Adipose tissue (tissue), 3 donors: Measurements from ENCODE around the gene TSNAX. TPM values are rescaled to one million over a fixed set of nuclear protein-coding genes. Genes with fewer than 3 reads are reported as not detected.

Experiments used
- H3K27ac ChIP-seq: one replicate; pipeline ENCODE4 v1.5.1; 2013; ENCODE audit warnings: low read depth, low read length
- WGBS, 3 donors: extraction: QIAGEN DNeasy Blood & Tissue Kit; methylation state at CpG; one replicate each; pipeline ENCODE4 v1.1.7; 2013; 5-methylcytosine and 5-hydroxymethylcytosine counted together
- polyA plus RNA-seq, 3 donors: library from polyadenylated mRNA; stranded (reverse); fragments of 200-250 nt; gene quantifications; one replicate each; pipeline ENCODE4 v1.2.3, GENCODE V29; 2013
- donor health status: healthy with polysubstance abuse.
- donor health status: Bipolar disorder and iron deficiency.
- donor health status: healthy.

Gene TSNAX
- polyA plus RNA-seq, 3 donors, result 9.6 to 22.0 (median 20.2) TPM

- 65 to 87% (median 78%) methylated on average over 2 of the region's 2 CpGs for WGBS, 3 donors
Measured at GRCh38 chr1:231512147-231512698, 16.2 kb upstream of the TSNAX start.

DNA sequence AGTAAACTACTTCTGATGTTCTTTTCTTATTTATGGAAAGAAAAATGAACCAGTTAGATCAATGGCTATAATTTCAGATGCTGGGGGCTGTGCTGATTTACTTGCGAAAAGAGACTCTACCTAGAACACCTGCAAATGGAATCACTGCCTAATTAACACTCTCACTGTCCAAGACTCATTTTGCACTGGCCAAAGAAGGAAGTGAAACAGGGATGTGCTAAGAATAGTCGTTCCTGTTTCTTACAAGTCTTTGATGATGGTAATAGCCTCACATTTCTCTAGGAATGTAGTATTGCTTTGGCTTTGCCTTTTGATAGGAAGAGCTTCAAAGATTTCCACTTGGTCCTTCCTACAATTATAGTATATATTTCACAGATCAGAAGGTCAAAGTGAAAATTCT is 12.7 kb upstream of the TSNAX start:
- no peak overlapping the region for H3K27ac ChIP-seq
- 39 to 80% (median 46%) methylated on average over 2 of the region's 2 CpGs for WGBS, 3 donors

More at GRCh38 chr1:231512147-231512698, 16.2 kb upstream of the TSNAX start:
- H3K27ac ChIP-seq, result no peak overlapping the region

DNA sequence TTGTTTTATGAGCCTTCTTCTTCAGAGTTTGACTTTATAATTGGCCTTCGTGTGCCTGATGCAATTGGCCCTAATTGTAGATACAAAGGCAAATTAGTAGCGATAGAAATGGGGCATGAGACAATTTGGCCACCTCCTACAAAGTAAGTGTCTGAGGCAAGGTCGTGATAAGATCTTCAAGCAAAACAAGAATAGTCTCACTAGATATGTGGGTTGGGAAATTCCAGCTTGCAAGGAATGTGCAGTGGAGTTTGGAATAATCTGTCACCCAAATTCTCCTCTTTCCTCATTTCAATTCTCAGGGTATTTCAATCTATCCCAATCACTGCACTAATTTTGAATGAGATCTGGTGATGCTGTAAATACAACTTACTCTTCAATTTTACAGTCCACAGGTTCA is 11.4 kb upstream of the TSNAX start:
- H3K27ac ChIP-seq, result no peak overlapping the region
- WGBS, 3 donors, result 60 to 78% (median 72%) methylated on average over 3 of the region's 3 CpGs

- WGBS, 3 donors, result 72 to 77% (median 76%) methylated on average over 5 of the region's 5 CpGs
- H3K27ac ChIP-seq, result no peak overlapping the region
Measured at GRCh38 chr1:231518485-231519034, 9.9 kb upstream of the TSNAX start.

DNA sequence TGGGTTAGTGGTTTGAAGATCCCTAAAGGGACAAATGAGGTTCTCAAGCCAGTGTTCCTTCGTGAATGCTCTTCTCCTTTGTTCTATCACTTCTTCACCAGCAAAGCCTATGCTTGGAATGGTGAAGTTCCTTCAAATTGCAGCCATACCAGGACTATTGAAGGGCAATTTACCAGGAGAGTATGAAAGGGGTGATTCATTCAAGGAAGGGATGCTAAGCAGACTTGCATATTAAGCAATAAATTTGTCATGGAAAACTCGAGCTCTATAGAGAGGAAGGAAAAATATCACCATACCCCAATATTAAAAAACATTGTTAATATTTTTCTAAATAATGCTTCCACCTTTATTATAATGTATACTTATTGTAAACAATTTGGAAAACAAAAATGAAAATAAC is 9.3 kb upstream of the TSNAX start:
- WGBS, 3 donors, result 66 to 79% (median 71%) methylated on average over 2 of the region's 2 CpGs
- H3K27ac ChIP-seq, result no peak overlapping the region

DNA sequence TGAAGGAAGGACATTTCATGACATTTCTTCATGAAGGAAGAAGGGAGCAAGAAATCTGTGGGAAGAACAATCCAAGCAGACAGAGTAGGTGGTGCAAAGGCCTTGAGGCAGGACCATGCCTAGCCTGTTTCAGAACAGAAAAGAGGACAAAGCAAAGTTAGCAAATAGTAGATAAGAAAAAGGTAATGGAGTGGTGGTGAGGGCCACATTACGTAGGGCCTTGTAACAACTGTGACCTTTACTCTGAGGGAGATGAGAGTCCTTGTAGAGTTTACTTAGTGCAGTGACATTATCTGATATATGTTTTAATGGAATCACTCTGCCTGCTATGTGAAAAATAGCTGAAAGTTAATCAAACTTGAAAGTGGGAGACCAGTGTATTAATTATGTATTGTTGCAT is 6.4 kb upstream of the TSNAX start:
- no peak overlapping the region for H3K27ac ChIP-seq
- 75 to 96% (median 94%) methylated on average over 1 of the region's 1 CpG for WGBS, 3 donors

DNA sequence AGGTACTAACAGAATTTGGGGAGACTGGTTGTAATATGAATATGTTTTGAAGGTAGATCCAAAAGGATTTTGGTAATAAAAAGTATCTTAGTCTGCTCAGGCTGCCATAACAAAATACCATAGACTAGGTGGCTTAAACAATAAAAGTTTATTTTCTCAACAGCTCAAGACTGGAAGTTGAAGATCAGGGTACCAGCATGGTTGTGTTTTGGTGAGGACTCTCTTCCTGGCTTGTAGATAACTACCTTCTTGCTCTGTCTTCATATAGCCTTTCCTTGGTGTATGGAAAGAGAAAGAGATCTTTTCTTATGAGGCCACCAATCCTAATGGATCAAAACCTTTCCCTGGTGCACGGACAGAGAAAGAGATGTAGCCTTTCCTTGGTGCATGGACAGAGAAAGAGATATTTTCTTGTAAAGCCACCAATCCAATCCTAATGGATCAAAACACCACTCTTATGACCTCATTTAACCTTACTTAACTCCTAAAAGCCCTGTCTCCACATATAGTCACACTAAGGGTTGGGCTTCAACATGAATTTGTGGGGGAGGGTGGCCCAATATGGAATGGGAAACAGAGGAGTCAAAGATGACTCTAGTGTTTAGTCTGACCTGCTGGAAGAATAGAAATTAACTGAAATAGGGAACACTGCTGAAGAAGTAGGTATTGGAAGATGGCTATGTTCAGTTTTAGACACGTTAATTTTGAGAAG is 5.4 kb upstream of the TSNAX start:
- no peak overlapping the region for H3K27ac ChIP-seq
- WGBS, 3 donors, result 79 to 87% (median 84%) methylated on average over 2 of the region's 2 CpGs

DNA sequence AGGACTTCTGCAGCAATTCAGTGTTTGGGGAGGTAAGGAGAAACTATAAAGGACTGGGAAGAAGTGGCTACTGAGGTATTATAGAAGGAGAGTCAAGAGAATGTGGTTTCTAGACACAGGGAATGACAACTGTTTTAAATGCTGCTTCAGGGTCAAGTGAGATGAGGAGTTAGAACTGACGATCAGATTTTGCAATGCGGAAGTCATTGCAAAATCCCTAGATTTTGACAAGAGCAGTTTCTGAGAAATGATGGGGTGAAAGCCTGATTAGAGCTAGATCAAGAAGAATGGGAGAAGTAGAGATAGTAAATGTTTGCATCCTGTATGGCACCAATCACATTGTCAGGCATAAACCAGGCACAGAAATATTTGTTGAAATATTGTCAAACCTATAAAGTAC is 4.7 kb upstream of the TSNAX start:
- WGBS, 3 donors, result 51 to 97% (median 76%) methylated on average over 2 of the region's 2 CpGs
- H3K27ac ChIP-seq, result no peak overlapping the region

GRCh38 chr1:231526536-231526935 is 1.9 kb upstream of the TSNAX start:
- no peak overlapping the region for H3K27ac ChIP-seq

GRCh38 chr1:231527586-231528171 is 790 bp upstream of the TSNAX start:
- 46 to 55% (median 54%) methylated on average over 15 of the region's 15 CpGs for WGBS, 3 donors
- H3K27ac ChIP-seq, result no peak overlapping the region

- 93 to 96% (median 96%) methylated on average over 7 of the region's 7 CpGs for WGBS, 3 donors
- no peak overlapping the region for H3K27ac ChIP-seq
Measured at GRCh38 chr1:231533240-231533639, 4.8 kb downstream of the TSNAX start.

- 43 to 77% (median 66%) methylated on average over 4 of the region's 4 CpGs for WGBS, 3 donors
- no peak overlapping the region for H3K27ac ChIP-seq
Measured at GRCh38 chr1:231534703-231535159, 6.3 kb downstream of the TSNAX start.

DNA sequence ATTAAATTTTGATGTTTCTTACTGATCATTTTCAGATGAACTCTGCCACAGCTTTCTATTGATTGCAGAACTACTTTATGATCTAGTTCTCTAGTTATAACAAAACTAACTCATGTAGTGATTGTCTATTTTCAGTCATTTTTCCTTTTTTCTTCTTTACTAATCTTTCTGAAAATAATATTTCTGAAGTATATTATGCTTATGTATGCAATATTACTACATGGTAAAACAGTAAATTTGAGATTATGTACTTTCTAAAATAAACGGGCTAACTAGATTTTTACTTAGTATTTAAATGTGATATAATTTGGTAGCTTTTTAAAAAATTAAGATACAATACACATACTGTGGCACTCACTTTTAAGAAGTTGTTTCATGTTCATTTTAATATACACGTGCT is 7.6 kb downstream of the TSNAX start:
- 89 to 90% (median 89%) methylated on average over 2 of the region's 2 CpGs for WGBS, 3 donors
- no peak overlapping the region for H3K27ac ChIP-seq

DNA sequence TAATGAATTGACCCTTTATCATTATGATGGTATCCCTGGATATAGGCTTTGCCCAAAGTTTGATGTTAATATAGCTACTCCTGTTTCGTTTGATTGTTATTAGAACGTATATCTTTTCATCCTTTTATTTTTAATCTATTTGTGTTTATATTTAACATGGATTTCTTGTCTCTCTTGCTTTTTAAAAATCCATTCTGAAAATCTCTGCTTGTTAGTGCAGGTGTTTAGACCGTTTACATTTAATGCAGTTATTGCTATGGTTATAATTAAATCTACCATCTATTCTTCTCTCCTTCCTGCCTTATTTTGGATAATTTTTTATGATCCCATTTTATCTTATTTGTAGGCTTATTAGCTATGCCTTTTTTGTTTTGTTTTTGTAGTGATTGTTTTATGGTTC is 12.4 kb downstream of the TSNAX start:
- WGBS, 3 donors, result 96 to 98% (median 97%) methylated on average over 3 of the region's 3 CpGs
- H3K27ac ChIP-seq, result no peak overlapping the region

DNA sequence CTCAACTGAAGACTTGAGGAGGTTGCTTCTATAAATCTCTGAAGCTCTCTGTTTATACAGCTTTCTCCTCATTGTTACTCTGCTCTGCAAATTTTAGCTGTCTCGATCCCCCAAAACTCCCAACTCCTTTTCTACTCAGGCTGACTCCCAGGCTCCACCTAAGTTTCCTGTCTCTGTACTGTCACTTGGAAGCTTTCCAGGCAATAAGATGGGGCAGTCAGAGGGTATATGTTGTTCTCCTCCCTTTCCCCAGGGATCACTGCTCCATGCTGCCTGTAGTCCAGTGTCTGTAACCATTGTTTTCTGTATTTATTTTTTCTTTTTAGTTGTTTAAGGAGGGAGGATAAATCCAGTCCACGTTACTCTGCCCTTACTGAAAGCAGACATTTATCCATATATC is 13.4 kb downstream of the TSNAX start:
- H3K27ac ChIP-seq, result no peak overlapping the region
- WGBS, 3 donors, result 69 to 90% (median 77%) methylated on average over 2 of the region's 2 CpGs

GRCh38 chr1:231544943-231545592 is 16.6 kb downstream of the TSNAX start:
- 56 to 60% (median 57%) methylated on average over 4 of the region's 4 CpGs for WGBS, 3 donors
- H3K27ac ChIP-seq, result no peak overlapping the region

DNA sequence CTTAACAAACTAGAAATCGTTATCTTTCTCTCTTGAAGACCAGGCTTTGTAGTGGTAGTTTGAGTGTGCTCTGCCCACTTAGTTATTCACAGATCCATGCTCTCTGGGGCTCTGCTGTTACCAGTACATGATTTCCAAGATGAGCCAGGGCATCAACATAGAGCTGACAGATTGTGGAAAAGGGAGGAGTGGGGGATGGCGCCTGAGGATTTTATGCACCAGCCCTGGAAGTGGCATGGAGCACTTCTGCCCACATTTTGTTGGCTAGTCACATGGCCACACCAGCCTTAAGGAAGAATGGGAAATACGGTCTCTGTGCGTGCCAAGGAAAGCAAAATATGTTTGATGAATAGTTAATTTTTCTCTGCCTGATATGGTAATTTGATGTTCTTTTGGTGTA is 18.2 kb downstream of the TSNAX start:
- WGBS, 3 donors, result 91 to 96% (median 93%) methylated on average over 4 of the region's 4 CpGs
- no peak overlapping the region for H3K27ac ChIP-seq

DNA sequence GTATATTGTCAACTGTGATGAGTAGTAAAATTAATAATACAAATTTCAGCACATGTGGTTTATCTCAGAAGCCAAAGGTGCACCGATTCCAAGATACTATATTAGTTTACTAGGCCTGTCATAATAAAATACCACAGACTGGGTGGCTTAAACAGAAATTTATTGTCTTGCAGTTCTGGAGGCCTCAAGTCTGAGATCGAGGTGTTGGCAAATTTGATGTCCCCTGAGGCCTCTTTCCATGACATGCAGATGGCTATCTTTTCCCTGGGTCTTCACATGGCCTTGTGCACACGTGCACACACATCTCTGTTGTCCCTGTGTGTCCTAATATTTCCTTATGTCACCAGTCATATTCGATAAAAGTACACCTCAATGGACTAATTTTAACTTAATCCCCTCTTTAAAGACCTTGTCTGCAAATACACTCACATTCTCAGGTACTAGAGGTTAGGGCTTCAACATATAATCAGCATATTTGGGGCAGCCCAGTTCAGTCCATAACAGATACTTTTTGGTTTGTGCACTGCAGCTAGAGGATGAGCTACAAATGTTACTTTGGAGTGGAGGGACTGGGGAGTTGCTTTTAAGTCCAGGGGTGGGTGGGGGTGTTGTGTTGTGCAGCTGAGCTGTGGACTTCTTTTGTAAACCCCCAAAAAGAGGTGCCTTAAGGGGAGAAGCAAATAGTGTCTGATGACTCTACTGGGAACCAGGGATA is 21.4 kb downstream of the TSNAX start:
- no peak overlapping the region for H3K27ac ChIP-seq
- 76 to 82% (median 78%) methylated on average over 4 of the region's 4 CpGs for WGBS, 3 donors

GRCh38 chr1:231550448-231550781 is 21.9 kb downstream of the TSNAX start:
- 45 to 52% (median 51%) methylated on average over 2 of the region's 2 CpGs for WGBS, 3 donors
- H3K27ac ChIP-seq, result no peak overlapping the region
